AG08395 (cell line): ENCODE results near the gene RAPSN.

Experiments used
- DNase-seq: peaks from one replicate; pipeline ENCODE4 v3.0.0; 2012; ENCODE audit warnings: mixed read lengths, low spot score

Gene RAPSN

GRCh38 chr11:47466201-47466600 lies 17.3 kb upstream of the RAPSN start:
- no peak for DNase-seq

GRCh38 chr11:47464483-47464882 lies 15.5 kb upstream of the RAPSN start:
- no peak for DNase-seq

DNA sequence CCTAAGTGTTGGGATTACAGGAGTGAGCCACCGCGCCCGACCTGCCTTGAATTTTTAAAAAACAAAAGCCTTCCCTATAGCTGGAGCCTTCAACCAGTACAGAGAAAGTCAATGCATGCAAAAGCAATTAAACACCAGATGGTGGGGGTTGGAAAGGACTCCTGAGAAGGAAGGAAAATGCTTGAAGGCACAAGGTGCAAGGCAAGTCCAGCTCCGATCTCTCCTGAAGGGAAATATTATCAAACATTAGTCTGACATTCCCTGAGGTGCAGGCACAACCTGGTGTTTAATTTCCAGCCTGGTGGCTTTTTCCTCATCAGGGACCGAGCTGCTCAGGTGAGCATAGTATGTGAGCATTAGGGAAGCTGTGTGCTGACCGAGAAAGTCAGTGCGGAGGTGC lies 12.9 kb upstream of the RAPSN start:
- DNase-seq = no peak

DNA sequence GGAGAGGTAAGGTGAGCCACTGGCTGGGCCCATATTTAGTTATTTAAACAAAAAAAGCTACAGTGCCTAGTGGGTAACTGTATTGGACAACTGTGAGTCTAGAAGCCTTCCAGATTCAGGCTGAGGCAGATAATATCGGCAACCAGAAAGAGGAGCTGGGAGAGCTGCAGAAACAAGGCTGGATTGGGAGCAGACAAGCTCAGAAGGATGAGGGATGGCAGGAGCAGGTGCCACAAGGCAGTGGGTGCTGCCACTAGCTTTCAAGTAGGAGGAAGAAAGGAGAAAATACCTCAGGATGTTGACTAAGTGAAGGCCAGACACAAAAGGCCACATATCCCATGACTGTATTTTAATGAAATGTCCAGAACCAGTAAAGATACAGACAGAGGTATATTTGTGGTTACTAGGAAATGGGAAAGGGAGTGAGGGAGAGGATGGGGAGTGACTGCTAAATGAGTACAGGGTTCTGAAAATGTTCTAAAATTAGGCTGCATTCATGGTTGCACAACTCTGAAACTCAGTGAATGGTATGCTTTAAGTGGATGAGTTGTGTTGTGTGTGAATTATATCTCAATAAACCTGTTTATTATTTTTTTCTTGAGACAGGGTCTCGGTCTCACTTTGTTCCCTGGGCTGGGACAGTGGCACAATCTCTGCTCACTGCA lies 11.8 kb upstream of the RAPSN start:
- no peak for DNase-seq

DNA sequence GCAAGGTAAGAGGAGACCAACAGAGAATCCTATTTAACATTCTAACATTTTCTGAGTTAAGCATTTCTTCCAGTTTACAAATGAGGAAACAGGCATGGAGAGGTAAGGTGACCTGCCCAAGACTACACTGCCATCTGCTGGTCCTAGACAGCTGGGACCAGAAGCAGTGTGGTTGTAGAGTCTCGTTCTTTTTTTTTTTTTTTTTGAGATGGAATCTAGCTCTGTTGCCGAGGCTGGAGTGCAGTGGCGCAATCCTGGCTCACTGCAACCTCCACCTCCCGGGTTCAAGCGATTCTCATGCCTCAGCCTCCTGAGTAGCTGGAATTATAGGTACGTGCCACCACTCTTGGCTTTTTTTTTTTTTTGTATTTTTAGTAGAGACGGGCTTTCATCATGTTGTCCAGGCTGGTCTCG lies 5.3 kb upstream of the RAPSN start:
- DNase-seq = peak; percentile 82

- DNase-seq = no peak
These were observed 4.4 kb upstream of the RAPSN start for GRCh38 chr11:47453365-47453764.

GRCh38 chr11:47451990-47452389 lies 3.1 kb upstream of the RAPSN start:
- no peak for DNase-seq

DNA sequence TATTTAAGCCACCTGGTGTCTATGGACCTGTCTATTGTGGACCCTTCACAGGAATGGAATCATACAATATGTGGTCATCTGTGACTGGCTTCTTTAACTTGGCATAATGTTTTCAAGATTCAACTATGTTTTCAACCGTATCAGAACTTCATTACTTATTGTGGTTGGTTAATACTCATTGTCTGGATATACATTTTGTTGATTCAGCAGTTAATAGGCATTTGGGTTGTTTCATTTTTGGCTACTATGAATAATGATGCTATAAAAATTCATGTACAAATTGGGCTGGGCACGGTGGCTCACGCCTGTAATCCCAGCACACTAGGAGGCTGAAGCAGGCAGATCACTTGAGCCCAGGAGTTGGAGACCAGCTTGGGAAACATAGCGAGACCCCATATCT lies 2.5 kb upstream of the RAPSN start:
- no peak for DNase-seq

DNA sequence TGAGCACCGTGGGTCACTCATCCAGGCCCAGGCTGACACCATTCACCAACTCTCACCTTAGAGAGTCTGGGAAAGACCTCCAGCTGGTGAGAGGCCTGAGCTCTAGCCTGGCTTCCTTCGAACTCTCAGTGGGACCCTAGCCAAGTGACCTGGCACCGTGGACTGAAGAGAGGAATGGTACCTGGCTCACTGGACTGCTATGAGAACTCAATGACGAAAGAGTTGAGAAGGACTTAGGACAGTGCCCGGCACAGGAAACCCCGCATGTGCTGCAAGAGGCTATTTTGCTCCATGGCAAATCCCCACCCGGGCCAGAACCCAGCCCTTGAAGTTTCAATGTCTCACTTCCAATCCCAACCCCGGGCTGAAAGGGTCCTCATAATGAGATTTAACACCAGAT lies 605 bp upstream of the RAPSN start:
- no peak for DNase-seq

DNA sequence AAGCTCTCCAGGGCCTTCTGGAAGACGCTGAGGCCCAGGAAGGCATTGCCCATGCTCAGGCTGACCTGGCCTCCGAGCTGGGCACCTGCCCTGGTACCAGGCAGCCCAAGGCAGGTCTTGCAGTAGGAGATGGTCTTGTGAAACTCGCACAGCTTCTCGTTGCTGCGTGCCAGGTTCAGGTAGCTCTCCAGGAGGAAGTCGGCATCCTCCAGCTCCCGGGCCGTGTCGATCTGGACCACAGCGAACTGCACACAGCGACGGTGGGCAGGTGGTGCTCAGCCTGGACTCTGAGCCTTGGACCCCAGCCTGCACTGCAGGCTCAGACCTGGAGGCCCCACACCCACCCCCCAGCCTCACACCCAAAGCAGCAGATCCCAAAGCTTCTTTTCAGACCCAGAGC lies 1.0 kb downstream of the RAPSN start:
- DNase-seq = no peak

DNA sequence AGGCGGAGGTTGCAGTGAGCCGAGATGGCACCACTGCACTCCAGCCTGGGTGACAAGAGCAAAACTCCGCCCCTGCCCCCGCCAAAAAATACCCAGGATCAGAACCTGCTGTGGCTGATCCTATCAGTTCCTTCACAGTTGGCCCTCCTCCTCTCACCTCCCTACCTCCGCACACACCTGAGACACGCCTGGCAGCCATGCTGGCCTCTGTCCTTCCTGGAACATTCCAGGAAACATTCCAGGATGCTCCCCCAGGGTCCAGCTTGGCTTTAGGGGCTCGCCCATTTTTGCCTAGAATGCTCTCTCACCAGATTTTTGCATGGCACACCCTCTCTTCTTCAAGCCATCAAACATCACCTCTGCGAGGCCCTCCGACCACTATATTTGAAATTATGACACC lies 2.1 kb downstream of the RAPSN start:
- DNase-seq = no peak

DNA sequence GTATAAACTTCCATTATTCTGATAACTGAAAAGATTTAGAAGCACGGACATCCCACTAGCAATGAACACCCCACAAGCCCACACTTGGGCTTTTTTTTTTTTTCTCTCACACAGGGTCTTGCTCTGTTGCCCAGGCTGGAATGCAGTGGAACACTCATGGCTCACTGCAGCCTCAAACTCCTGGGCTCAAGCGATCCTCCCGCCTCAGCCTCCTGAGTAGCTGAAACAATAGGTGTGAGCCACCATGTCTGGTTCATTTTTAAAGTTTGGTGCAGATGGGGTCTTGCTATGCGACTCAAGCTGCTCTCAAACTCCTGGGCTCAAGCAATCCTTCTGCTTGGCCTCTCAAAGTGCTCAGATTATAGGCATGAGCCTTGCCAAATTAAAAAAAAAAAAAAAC lies 3.1 kb downstream of the RAPSN start:
- DNase-seq = no peak

GRCh38 chr11:47443817-47444216 lies 5.1 kb downstream of the RAPSN start:
- no peak for DNase-seq

GRCh38 chr11:47443028-47443700 lies 5.8 kb downstream of the RAPSN start:
- no peak for DNase-seq

DNA sequence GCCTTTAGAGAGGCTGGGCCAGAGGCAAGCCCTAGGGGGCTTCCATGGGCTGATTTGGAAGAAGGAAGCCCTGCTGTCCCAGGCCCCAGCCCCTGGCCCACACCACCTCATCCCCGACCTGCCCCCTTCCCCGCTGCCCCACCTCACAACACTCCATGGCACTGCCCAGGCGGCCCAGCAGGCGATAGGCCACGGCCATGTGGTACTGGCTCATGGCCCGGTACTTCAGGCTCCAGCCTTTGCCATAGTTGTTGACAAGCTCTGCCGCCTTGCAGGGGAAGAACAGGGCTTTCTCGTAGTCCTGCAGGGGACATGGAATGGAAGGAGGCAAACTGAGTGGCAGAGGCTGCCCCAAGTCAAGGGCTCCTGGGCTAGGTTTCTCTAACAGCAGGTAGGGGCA lies 6.4 kb downstream of the RAPSN start:
- DNase-seq = no peak

- DNase-seq = no peak
These were observed 7.5 kb downstream of the RAPSN start for GRCh38 chr11:47441421-47441820.

DNA sequence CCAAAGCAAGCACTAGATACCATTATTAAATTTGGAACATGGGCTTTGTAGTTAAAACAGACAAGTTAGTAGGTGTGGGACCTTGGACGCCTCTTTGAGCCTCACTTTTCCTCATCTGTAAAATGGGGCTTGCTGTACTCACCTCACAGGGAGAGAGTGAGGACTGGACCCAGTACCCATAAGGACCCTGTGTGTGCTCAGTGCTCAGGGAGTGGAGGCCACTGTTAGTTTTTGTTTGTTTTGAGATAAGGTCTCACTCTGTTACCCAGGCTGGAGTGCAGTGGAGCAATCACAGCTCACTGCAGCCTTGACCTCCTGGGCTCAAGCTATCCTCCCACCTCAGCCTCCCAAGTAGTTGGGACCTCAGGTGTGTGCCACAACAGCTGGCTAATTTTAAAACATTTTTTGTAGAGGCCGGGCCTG lies 8.9 kb downstream of the RAPSN start:
- DNase-seq = no peak

DNA sequence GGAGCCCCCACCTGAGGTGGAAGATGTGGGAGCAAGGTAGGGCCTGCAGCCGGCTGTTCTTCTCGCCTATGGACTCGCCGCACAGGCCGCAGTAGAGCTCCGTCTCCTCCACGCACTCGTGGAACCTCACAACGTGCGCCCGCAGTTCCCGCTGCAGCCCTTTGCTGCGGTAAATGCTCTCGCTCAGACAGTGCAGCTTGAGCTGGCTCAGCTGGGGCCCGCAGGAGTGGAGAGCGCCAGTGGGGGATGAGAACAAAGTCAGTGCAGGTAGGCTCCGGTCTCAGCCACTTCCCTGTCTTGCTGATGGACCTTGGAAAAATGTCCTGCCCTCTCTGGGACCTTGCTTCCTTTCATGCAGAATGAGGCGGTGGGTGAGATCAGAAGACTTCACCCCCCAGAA lies 10.2 kb downstream of the RAPSN start:
- no peak for DNase-seq

DNA sequence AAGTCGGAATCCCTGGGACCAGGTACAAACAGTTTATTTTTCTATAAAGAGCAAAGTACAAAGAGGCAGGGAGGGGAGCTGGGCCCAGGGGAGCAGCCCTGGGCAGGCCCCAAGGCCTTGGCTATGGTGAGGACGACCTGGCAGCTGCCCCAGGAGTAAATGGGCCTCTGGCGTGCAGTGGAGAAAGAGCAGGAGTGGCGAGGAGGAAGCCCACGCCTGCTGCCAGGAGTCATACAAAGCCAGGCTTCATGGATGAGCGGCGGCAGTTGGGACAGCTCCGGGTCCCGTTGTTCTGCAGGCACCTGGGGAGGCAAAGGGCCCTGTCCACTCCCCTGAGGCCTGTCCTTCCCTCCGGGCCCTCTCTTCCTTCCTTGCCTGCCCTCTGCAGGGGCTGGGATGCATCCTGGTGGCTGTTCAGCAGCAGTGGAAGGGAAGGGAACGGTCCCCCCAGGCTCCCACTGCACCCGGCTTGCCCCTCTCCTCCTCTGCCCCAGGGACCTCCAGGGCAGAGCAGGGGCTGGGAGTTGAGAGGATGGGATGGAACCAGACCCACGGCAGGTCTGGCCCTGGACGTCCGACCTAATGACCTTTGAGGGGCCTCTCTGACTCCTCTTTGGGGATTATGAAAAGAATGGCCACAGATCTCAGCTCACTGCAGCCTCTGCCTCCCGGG lies 11.1 kb downstream of the RAPSN start:
- DNase-seq = no peak

DNA sequence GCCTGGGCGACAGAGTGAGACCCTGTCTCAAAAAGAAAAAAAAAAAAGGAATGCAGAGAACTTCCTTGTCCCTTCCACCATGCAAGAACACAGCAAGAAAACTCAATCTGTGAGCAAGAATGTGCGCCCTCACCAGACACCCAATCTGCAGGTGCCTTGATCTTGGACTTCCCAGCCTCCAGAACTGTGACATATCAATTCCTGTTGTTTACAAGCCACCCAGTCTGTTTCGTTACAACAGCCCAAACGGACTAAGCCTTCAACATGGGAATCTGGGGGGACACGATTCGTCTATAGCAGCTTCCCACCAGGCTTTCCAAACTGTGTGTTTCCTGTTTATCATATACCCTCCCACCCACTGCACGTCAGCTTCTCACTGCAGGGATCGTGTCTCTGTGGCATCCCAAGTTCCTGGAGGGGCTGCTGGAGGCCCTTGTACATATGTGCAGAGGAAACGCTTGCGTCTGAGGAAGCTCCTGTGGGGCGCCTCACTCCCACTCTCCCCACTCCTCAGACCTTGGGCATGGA lies 11.7 kb downstream of the RAPSN start:
- DNase-seq = no peak

DNA sequence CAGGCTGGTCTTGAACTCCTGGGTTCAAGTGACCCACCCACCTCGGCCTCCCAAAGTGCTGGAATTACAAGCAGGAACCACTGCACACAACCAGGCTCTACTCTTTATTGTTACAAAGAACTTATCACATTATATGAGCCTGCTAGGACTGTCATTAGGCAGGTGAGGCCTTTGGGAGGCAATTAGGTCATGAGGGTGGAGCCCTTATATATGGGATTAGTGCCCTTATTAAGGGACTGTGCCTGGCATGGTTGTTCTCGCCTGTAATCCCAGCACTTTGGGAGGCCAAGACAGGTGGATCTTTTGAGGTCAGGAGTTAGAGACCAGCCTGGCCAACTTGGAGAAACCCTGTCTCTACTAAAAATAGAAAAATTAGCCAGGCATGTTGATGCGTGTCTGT lies 12.2 kb downstream of the RAPSN start:
- no peak for DNase-seq

GRCh38 chr11:47435687-47436086 lies 13.2 kb downstream of the RAPSN start:
- no peak for DNase-seq
